ENCODE measurements around the gene TBX1. TPM values are rescaled to one million over a fixed set of nuclear protein-coding genes. Genes with fewer than 3 reads are reported as not detected.

TBX1 gene
- total RNA-seq, 1 experiment from 2014 or later = 5.3 TPM

DNA sequence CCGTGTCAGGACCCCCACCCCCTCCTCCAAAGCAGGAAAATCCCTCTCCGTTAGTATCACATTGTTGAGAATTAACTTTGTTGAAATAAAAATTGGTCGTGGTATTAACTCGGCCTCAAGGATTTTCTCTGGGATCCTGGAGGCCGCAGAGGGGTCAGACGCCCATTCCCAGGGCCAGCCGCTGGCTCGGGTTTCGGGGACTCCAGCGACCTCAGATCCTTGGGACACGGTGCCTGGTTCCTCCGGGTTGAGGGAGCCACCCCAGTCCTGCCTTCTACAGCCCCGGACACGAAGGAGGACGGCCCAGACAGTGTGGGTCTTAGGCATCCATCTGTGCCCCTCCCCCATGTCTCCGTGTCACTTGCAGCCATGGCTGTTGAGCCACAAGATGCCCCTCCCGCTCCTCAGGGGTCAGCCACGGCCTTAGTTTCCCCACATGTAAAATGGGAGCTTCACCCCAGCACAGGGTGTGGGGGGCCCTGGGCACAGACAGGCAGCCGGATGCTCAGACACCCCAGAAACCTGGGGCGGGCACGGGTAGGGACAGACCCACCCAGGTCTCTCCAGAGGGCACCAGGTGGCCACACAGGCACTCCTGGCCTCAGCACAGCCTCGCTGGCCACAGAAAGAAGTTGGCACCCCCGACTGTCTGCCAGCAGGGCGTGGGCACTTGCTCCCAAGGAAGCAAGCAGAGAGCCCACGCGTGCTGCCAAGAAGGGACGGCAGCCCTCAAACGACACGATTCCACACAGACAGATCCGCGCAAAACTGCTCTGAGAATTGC, 21.7 kb upstream of the TBX1 start:
- CTCF ChIA-PET = no interaction called here
- TF ChIP-seq, protein P1, sequence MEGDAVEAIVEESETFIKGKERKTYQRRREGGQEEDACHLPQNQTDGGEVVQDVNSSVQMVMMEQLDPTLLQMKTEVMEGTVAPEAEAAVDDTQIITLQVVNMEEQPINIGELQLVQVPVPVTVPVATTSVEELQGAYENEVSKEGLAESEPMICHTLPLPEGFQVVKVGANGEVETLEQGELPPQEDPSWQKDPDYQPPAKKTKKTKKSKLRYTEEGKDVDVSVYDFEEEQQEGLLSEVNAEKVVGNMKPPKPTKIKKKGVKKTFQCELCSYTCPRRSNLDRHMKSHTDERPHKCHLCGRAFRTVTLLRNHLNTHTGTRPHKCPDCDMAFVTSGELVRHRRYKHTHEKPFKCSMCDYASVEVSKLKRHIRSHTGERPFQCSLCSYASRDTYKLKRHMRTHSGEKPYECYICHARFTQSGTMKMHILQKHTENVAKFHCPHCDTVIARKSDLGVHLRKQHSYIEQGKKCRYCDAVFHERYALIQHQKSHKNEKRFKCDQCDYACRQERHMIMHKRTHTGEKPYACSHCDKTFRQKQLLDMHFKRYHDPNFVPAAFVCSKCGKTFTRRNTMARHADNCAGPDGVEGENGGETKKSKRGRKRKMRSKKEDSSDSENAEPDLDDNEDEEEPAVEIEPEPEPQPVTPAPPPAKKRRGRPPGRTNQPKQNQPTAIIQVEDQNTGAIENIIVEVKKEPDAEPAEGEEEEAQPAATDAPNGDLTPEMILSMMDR (IDR thresholded peaks at IDR 0.05; ENCODE audit: insufficient read depth in 1 of 2, low read depth in 1 of 2, low read length in 1 of 2, severe bottlenecking in 1 of 2, unreplicated experiment in 1 of 2) = no peak
- H3K9me3 Mint-ChIP-seq (ENCODE audit: unreplicated experiment) = no peaks in the 10 kb centered on the region
- Histone ChIP-seq H3K4me3 (ENCODE audit: low read depth, low read length) (no peak overlapping the region), H3K27me3 (replicated peaks; ENCODE audit: control insufficient read depth, insufficient read depth, low read length) (no peaks in the 10 kb centered on the region), H3K36me3 (ENCODE audit: control insufficient read depth, insufficient read depth, low read length) (no peaks in the 10 kb centered on the region), H3K4me1 (peaks cover 4% of the 10 kb centered on the region; the same call in 1 of the 2 replicates), H3K9me3 (no peaks in the 10 kb centered on the region)
- no TSS peak for BruUV-seq (replicated peaks)
- no peaks in the 10 kb centered on the region for H3K4me1 Mint-ChIP-seq (ENCODE audit: low read depth, unreplicated experiment)
- H3K27ac Mint-ChIP-seq (ENCODE audit: unreplicated experiment) = no peak overlapping the region
- H3K4me3 Mint-ChIP-seq (ENCODE audit: unreplicated experiment) = no peak overlapping the region
- POLR2A ChIA-PET = no interaction called here
- no peaks in the 10 kb centered on the region for H3K27me3 Mint-ChIP-seq (ENCODE audit: insufficient read depth, unreplicated experiment)
- DNase-seq = no peak
- no peaks in the 10 kb centered on the region for H3K36me3 Mint-ChIP-seq (ENCODE audit: insufficient read depth, unreplicated experiment)
- intact Hi-C loops (cut with micrococcal nuclease; ENCODE audit: unreplicated experiment) = no loop called here

DNA sequence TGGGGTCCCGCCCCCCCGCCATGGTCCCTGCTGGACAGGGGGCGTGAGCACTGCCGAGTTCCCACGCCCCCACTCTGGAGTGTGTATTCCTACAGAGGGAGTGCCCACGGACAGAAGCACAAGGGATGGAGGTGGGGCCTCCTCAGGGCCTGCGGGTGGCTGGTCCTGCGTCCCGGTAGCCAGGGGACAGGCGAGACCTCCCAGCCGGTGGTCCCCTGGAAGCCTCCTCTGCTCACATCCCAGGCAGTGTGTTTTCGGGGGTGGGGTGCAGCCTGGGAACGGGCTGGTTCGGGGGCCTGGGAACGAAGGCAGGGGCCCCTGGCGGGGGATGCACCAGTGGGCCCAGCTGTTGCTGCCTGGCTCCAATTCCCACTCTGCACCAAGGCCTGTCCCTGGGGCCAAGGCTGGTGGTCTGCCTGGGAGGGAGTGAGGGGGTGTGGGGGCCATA, 21.1 kb upstream of the TBX1 start:
- no peaks in the 10 kb centered on the region for H3K9me3 ChIP-seq
- Mint-ChIP-seq H3K27me3 (ENCODE audit: insufficient read depth, unreplicated experiment) (no peaks in the 10 kb centered on the region), H3K27ac (ENCODE audit: unreplicated experiment) (no peak overlapping the region), H3K4me3 (ENCODE audit: unreplicated experiment) (no peak overlapping the region), H3K9me3 (ENCODE audit: unreplicated experiment) (no peaks in the 10 kb centered on the region), H3K36me3 (ENCODE audit: insufficient read depth, unreplicated experiment) (no peaks in the 10 kb centered on the region), H3K4me1 (ENCODE audit: low read depth, unreplicated experiment) (no peaks in the 10 kb centered on the region)
- TF ChIP-seq, protein P1 (IDR thresholded peaks at IDR 0.05; ENCODE audit: insufficient read depth in 1 of 2, low read depth in 1 of 2, low read length in 1 of 2, severe bottlenecking in 1 of 2, unreplicated experiment in 1 of 2) = no peak
- H3K27me3 ChIP-seq (replicated peaks; ENCODE audit: control insufficient read depth, insufficient read depth, low read length) = no peaks in the 10 kb centered on the region
- intact Hi-C loops (cut with micrococcal nuclease; ENCODE audit: unreplicated experiment) = no loop called here
- peaks cover 4% of the 10 kb centered on the region; the same call in 1 of the 2 replicates for H3K4me1 ChIP-seq
- DNase-seq = no peak
- H3K36me3 ChIP-seq (ENCODE audit: control insufficient read depth, insufficient read depth, low read length) = no peaks in the 10 kb centered on the region
- POLR2A ChIA-PET = no interaction called here
- no peak overlapping the region for H3K4me3 ChIP-seq (ENCODE audit: low read depth, low read length)
- no TSS peak for BruUV-seq (replicated peaks)
- CTCF ChIA-PET = no interaction called here

DNA sequence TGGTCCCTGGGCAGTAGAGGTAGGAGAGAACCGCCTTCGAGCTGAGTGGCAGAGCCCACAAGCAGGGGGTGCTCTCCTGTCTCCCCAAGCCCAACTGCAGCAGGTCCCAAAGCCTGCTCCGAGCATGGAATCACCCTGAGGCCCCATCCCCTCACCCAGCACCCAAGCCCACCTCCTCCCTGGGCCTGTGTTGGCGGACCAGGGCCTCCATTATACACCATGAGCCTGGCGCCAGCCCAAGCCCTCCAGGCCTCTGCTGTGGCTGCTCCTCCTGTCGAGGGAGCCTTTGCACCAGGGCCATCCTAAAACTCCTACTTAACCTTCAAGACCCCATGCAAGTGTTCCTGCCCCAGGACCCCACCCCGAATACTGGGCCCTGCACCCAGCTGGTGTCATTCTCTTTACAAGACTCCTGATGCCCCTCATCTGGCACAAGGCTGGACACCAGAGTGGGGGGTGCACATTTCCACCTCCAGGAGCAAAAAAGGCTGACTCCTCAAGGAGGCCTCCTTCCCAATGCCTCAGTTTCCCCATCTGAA, 20.6 kb upstream of the TBX1 start:
- intact Hi-C loops (cut with micrococcal nuclease; ENCODE audit: unreplicated experiment) = no loop called here
- TF ChIP-seq, protein P1 (IDR thresholded peaks at IDR 0.05; ENCODE audit: insufficient read depth in 1 of 2, low read depth in 1 of 2, low read length in 1 of 2, severe bottlenecking in 1 of 2, unreplicated experiment in 1 of 2) = no peak
- no peaks in the 10 kb centered on the region for H3K9me3 ChIP-seq
- Mint-ChIP-seq H3K4me1 (ENCODE audit: low read depth, unreplicated experiment) (no peaks in the 10 kb centered on the region), H3K27ac (ENCODE audit: unreplicated experiment) (no peak overlapping the region), H3K36me3 (ENCODE audit: insufficient read depth, unreplicated experiment) (no peaks in the 10 kb centered on the region), H3K4me3 (ENCODE audit: unreplicated experiment) (no peak overlapping the region), H3K9me3 (ENCODE audit: unreplicated experiment) (no peaks in the 10 kb centered on the region), H3K27me3 (ENCODE audit: insufficient read depth, unreplicated experiment) (no peaks in the 10 kb centered on the region)
- CTCF ChIA-PET = no interaction called here
- no peak for DNase-seq
- no peaks in the 10 kb centered on the region for H3K36me3 ChIP-seq (ENCODE audit: control insufficient read depth, insufficient read depth, low read length)
- H3K27me3 ChIP-seq (replicated peaks; ENCODE audit: control insufficient read depth, insufficient read depth, low read length) = no peaks in the 10 kb centered on the region
- H3K4me3 ChIP-seq (ENCODE audit: low read depth, low read length) = no peak overlapping the region
- BruUV-seq (replicated peaks) = no TSS peak
- POLR2A ChIA-PET = no interaction called here
- peaks cover 4% of the 10 kb centered on the region; the same call in 1 of the 2 replicates for H3K4me1 ChIP-seq

Measured in Caco-2 (cell line).